Measurements from ENCODE around the gene LONRF3. TPM values are rescaled to one million over a fixed set of nuclear protein-coding genes. Genes with fewer than 3 reads are reported as not detected.

The LONRF3 gene
- 7.1 TPM for total RNA-seq (2013)
- 1 to 10 TPM; 1.2 to 4.9 (median 1.6) TPM for polyA plus RNA-seq
- 23.1 and 27.4 TPM in 2 replicates for polyA minus RNA-seq
- total RNA-seq: 50.3 to 274 (median 187) reads per million in 11 experiments

- H3K9ac ChIP-seq (ENCODE audit: insufficient read depth, low read length, poor library complexity, severe bottlenecking): peak within 1 kb of the TSS; percentile 72
- H3K79me2 ChIP-seq (ENCODE audit: insufficient read depth, low read length): peaks cover 3% of the 10 kb centered on the region
- peaks cover 12% of the 10 kb centered on the region for H4K20me1 ChIP-seq (ENCODE audit: insufficient read depth, low read length)
- H3K4me1 Mint-ChIP-seq: peaks cover 37% of the 10 kb centered on the region
- WGBS (ENCODE audit: insufficient coverage): under 1% methylated on average over 25 of the region's 45 CpGs
- peaks cover 25 to 44% (median 33%) of the 10 kb centered on the region in 3 donors for H3K27me3 Mint-ChIP-seq (ENCODE audit: low read depth in 3 of 3)
- peak within 1 kb of the TSS; percentile 49 to 78 (median 75) for H3K4me3 ChIP-seq (replicated peaks in 1 of 3; ENCODE audit: low read depth in 2 of 3, low read length in 3 of 3)
- peak; percentile 80 to 88 (median 84) for DNase-seq
- H3K9me3 Mint-ChIP-seq: peaks cover 0 to 30% (median 14%) of the 10 kb centered on the region in 7 donors
- H3K36me3 ChIP-seq (replicated peaks in 1 of 2; ENCODE audit: control insufficient read depth in 1 of 2, insufficient read depth in 2 of 2, low read length in 2 of 2): peaks cover 0 to under 1% of the 10 kb centered on the region in 2 donors
- peak within 1 kb of the TSS; percentile 53 for H2AFZ ChIP-seq (ENCODE audit: insufficient read depth, low read depth, low read length, poor library complexity, severe bottlenecking)
- no peak for TF ChIP-seq CTCF (IDR thresholded peaks at IDR 0.05)
- H3K4me3 Mint-ChIP-seq: peak within 1 kb of the TSS; percentile 95 to 98
- H3K4me1 ChIP-seq (ENCODE audit: control insufficient read depth in 1 of 2, insufficient read depth in 2 of 2, low read length in 2 of 2): peaks cover 39 to 41% of the 10 kb centered on the region in 2 donors
- H3K27me3 ChIP-seq (ENCODE audit: control insufficient read depth in 2 of 2, insufficient read depth in 2 of 2, low read length in 2 of 2): peaks cover 17 to 38% of the 10 kb centered on the region in 2 donors
- peaks cover 3 to 5% of the 10 kb centered on the region in 2 donors for H3K36me3 Mint-ChIP-seq
- intact Hi-C loops (cut with micrococcal nuclease): no loop called here
- peak within 1 kb of the TSS; percentile 84 to 95 (median 91) for H3K27ac Mint-ChIP-seq
- H3K4me2 ChIP-seq (replicated peaks; ENCODE audit: extremely low read depth, low read length, poor library complexity, severe bottlenecking): peak within 1 kb of the TSS; percentile 72
- peaks cover 0 to 4% of the 10 kb centered on the region in 2 donors for H3K9me3 ChIP-seq (replicated peaks in 1 of 2; ENCODE audit: control insufficient read depth in 1 of 2, insufficient read depth in 1 of 2, low read length in 2 of 2)
- peak within 1 kb of the TSS; percentile 69 to 74 for H3K27ac ChIP-seq (ENCODE audit: low read depth in 1 of 2, low read length in 2 of 2)
These were observed at the start of gene LONRF3 for GRCh38 chrX:118974088-118974907. TSS of gene LONRF3 (plus strand) at chrX:118974618. CDS start at chrX:118974781, 163 bp downstream.

- no peaks in the 10 kb centered on the region for H3K27me3 ChIP-seq (ENCODE audit: control insufficient read depth in 2 of 2, insufficient read depth in 2 of 2, low read length in 2 of 2)
- no peaks in the 10 kb centered on the region for H3K36me3 ChIP-seq (replicated peaks in 1 of 2; ENCODE audit: control insufficient read depth in 1 of 2, insufficient read depth in 2 of 2, low read length in 2 of 2)
- Mint-ChIP-seq H3K4me3 (no peak overlapping the region), H3K4me1 (no peaks in the 10 kb centered on the region), H3K36me3 (no peaks in the 10 kb centered on the region), H3K27ac (no peak overlapping the region), H3K9me3 (peaks cover 0 to 9% (median 0%) of the 10 kb centered on the region in 7 donors), H3K27me3 (ENCODE audit: low read depth in 3 of 3) (peaks cover 0 to 5% (median 2%) of the 10 kb centered on the region in 3 donors)
- H3K4me3 ChIP-seq (replicated peaks in 1 of 3; ENCODE audit: low read depth in 2 of 3, low read length in 3 of 3): no peak overlapping the region
- no peaks in the 10 kb centered on the region for H4K20me1 ChIP-seq (ENCODE audit: insufficient read depth, low read length)
- H3K79me2 ChIP-seq (ENCODE audit: insufficient read depth, low read length): no peaks in the 10 kb centered on the region
- no peak overlapping the region for H3K9ac ChIP-seq (ENCODE audit: insufficient read depth, low read length, poor library complexity, severe bottlenecking)
- H3K4me2 ChIP-seq (replicated peaks; ENCODE audit: extremely low read depth, low read length, poor library complexity, severe bottlenecking): no peak overlapping the region
- no peak for TF ChIP-seq CTCF (IDR thresholded peaks at IDR 0.05)
- H2AFZ ChIP-seq (ENCODE audit: insufficient read depth, low read depth, low read length, poor library complexity, severe bottlenecking): no peak overlapping the region
- H3K4me1 ChIP-seq (ENCODE audit: control insufficient read depth in 1 of 2, insufficient read depth in 2 of 2, low read length in 2 of 2): no peaks in the 10 kb centered on the region
- intact Hi-C loops (cut with micrococcal nuclease): no loop called here
- DNase-seq: no peak
- WGBS (ENCODE audit: insufficient coverage): no CpG with 5 or more reads among the region's 2 CpGs
- no peak overlapping the region for H3K27ac ChIP-seq (ENCODE audit: low read depth in 1 of 2, low read length in 2 of 2)
- H3K9me3 ChIP-seq (replicated peaks in 1 of 2; ENCODE audit: control insufficient read depth in 1 of 2, insufficient read depth in 1 of 2, low read length in 2 of 2): no peaks in the 10 kb centered on the region
These were observed 46.3 kb upstream of the LONRF3 start for GRCh38 chrX:118928151-118928550.
